ENCODE data around the gene TNRC6B. TPM values are rescaled to one million over a fixed set of nuclear protein-coding genes. Genes with fewer than 3 reads are reported as not detected.

Gene TNRC6B
- polyA plus RNA-seq, 3 donors: 7.2 to 16.5 (median 11.8) TPM

GRCh38 chr22:40218152-40218551 lies 40.4 kb downstream of the TNRC6B start:
- intact Hi-C loops (cut with micrococcal nuclease): no loop called here
- no peak overlapping the region for H3K4me3 ChIP-seq (replicated peaks in 1 of 3; ENCODE audit: low read depth in 2 of 3, low read length in 3 of 3)
- no peak for DNase-seq

GRCh38 chr22:40218723-40219294 lies 41.1 kb downstream of the TNRC6B start:
- no peaks in the 10 kb centered on the region for H3K27me3 ChIP-seq (ENCODE audit: control insufficient read depth in 2 of 2, insufficient read depth in 2 of 2, low read length in 2 of 2)
- Mint-ChIP-seq H3K27ac (peak overlapping the region in 4 of 7 donors; percentile 29 to 79 (median 74)), H3K27me3 (ENCODE audit: low read depth in 3 of 3) (peaks cover 0 to 2% (median 2%) of the 10 kb centered on the region in 3 donors), H3K4me1 (peaks cover 78% of the 10 kb centered on the region), H3K9me3 (no peaks in the 10 kb centered on the region), H3K36me3 (peaks cover 6 to 19% of the 10 kb centered on the region in 2 donors), H3K4me3 (no peak overlapping the region)
- peaks cover 77% of the 10 kb centered on the region for H4K20me1 ChIP-seq (ENCODE audit: insufficient read depth, low read length)
- no peak for DNase-seq
- peaks cover 0 to 9% of the 10 kb centered on the region in 2 donors for H3K36me3 ChIP-seq (replicated peaks in 1 of 2; ENCODE audit: control insufficient read depth in 1 of 2, insufficient read depth in 2 of 2, low read length in 2 of 2)
- no peak overlapping the region for H3K9ac ChIP-seq (ENCODE audit: insufficient read depth, low read length, poor library complexity, severe bottlenecking)
- peaks cover 63 to 68% of the 10 kb centered on the region in 2 donors for H3K4me1 ChIP-seq (ENCODE audit: control insufficient read depth in 1 of 2, insufficient read depth in 2 of 2, low read length in 2 of 2)
- H3K27ac ChIP-seq (ENCODE audit: low read depth in 1 of 2, low read length in 2 of 2): no peak overlapping the region
- no peaks in the 10 kb centered on the region for H3K9me3 ChIP-seq (replicated peaks in 1 of 2; ENCODE audit: control insufficient read depth in 1 of 2, insufficient read depth in 1 of 2, low read length in 2 of 2)
- no peak overlapping the region for H2AFZ ChIP-seq (ENCODE audit: insufficient read depth, low read depth, low read length, poor library complexity, severe bottlenecking)
- H3K79me2 ChIP-seq (ENCODE audit: insufficient read depth, low read length): peaks cover 100% of the 10 kb centered on the region
- H3K4me3 ChIP-seq (replicated peaks in 1 of 3; ENCODE audit: low read depth in 2 of 3, low read length in 3 of 3): no peak overlapping the region
- no peak overlapping the region for H3K4me2 ChIP-seq (replicated peaks; ENCODE audit: extremely low read depth, low read length, poor library complexity, severe bottlenecking)
- no peak for TF ChIP-seq CTCF (IDR thresholded peaks at IDR 0.05)
- intact Hi-C loops (cut with micrococcal nuclease): no loop called here
- WGBS (ENCODE audit: insufficient coverage): 100% methylated on average over 4 of the region's 6 CpGs

More at GRCh38 chr22:40218152-40218551, 40.4 kb downstream of the TNRC6B start:
- no peak overlapping the region for H3K27ac ChIP-seq (ENCODE audit: low read depth in 1 of 2, low read length in 2 of 2)
- no peak for TF ChIP-seq CTCF (IDR thresholded peaks at IDR 0.05)
- H3K27ac Mint-ChIP-seq: peak overlapping the region in 1 of 7 donors; percentile 29
- H3K36me3 Mint-ChIP-seq: peaks cover 6 to 23% of the 10 kb centered on the region in 2 donors
- no peak overlapping the region for H3K4me3 Mint-ChIP-seq
- peaks cover 0 to 2% (median 2%) of the 10 kb centered on the region in 3 donors for H3K27me3 Mint-ChIP-seq (ENCODE audit: low read depth in 3 of 3)
- 93% methylated on average over 2 of the region's 4 CpGs for WGBS (ENCODE audit: insufficient coverage)
- H3K4me2 ChIP-seq (replicated peaks; ENCODE audit: extremely low read depth, low read length, poor library complexity, severe bottlenecking): no peak overlapping the region
- peaks cover 0 to 9% of the 10 kb centered on the region in 2 donors for H3K36me3 ChIP-seq (replicated peaks in 1 of 2; ENCODE audit: control insufficient read depth in 1 of 2, insufficient read depth in 2 of 2, low read length in 2 of 2)
- H3K4me1 ChIP-seq (ENCODE audit: control insufficient read depth in 1 of 2, insufficient read depth in 2 of 2, low read length in 2 of 2): peaks cover 68 to 71% of the 10 kb centered on the region in 2 donors
- no peak overlapping the region for H2AFZ ChIP-seq (ENCODE audit: insufficient read depth, low read depth, low read length, poor library complexity, severe bottlenecking)
- no peaks in the 10 kb centered on the region for H3K9me3 ChIP-seq (replicated peaks in 1 of 2; ENCODE audit: control insufficient read depth in 1 of 2, insufficient read depth in 1 of 2, low read length in 2 of 2)
- peaks cover 71% of the 10 kb centered on the region for H4K20me1 ChIP-seq (ENCODE audit: insufficient read depth, low read length)
- peaks cover 82% of the 10 kb centered on the region for H3K4me1 Mint-ChIP-seq
- no peak overlapping the region for H3K9ac ChIP-seq (ENCODE audit: insufficient read depth, low read length, poor library complexity, severe bottlenecking)
- H3K27me3 ChIP-seq (ENCODE audit: control insufficient read depth in 2 of 2, insufficient read depth in 2 of 2, low read length in 2 of 2): no peaks in the 10 kb centered on the region
- peaks cover 100% of the 10 kb centered on the region for H3K79me2 ChIP-seq (ENCODE audit: insufficient read depth, low read length)
- H3K9me3 Mint-ChIP-seq: no peaks in the 10 kb centered on the region
